HepG2 (cell line): ENCODE data around the gene MASP1. TPM values are rescaled to one million over a fixed set of nuclear protein-coding genes. Genes with fewer than 3 reads are reported as not detected.
A peak's percentile ranks its signal among the peaks of the same experiment; 100 is the strongest.

Source experiments
- CBX5 ChIP-seq: sonication (generic); formaldehyde crosslinking; IDR thresholded peaks from 2 replicates; pipeline ENCODE4 v1.4.0; 2020; ENCODE audit warnings: missing genetic modification reagents, borderline replicate concordance
- GATA4 ChIP-seq: sonication (generic); IDR thresholded peaks from 2 replicates; pipeline ENCODE4 v1.6.1; 2016; ENCODE audit warnings: antibody characterized with exemption, low read depth, borderline replicate concordance
- HNF4G ChIP-seq, 2 experiments: sonication (generic) in 1 of 2; formaldehyde crosslinking in 1 of 2; IDR thresholded peaks; 2 replicates each; pipeline versions ENCODE4 v1.4.0 to v1.6.1; 2011 to 2020; ENCODE audit warnings: borderline replicate concordance in 2 of 2, low read depth in 2 of 2, mild to moderate bottlenecking in 2 of 2, low read length in 1 of 2, missing genetic modification reagents in 1 of 2, moderate library complexity in 1 of 2
- IRF9 ChIP-seq: sonication (generic); formaldehyde crosslinking; IDR thresholded peaks from 2 replicates; pipeline ENCODE4 v1.8.0; 2022; ENCODE audit warnings: missing genetic modification reagents, mild to moderate bottlenecking, borderline replicate concordance
- KDM5A ChIP-seq: fragments of 200-600 bp; sonication (generic); IDR thresholded peaks from 2 replicates; pipeline ENCODE4 v1.7.0; 2018; ENCODE audit warnings: antibody characterized with exemption, mild to moderate bottlenecking, low read length, borderline replicate concordance
- LCORL ChIP-seq, 2 experiments: fragments of 450-650 bp in 1 of 2; sonication (generic) in 1 of 2; formaldehyde crosslinking in 1 of 2; IDR thresholded peaks; 2 replicates each; pipeline versions ENCODE4 v1.5.0 to v1.6.1; 2017 to 2020; ENCODE audit warnings: antibody characterized with exemption in 1 of 2, missing genetic modification reagents in 1 of 2
- MAFF ChIP-seq: IDR thresholded peaks from 2 replicates; pipeline ENCODE4 v1.6.1; 2011; ENCODE audit warnings: low read depth, low read length, improper control_type of control experiment
- MAZ ChIP-seq, 2 experiments: sonication (generic) in 1 of 2; formaldehyde crosslinking in 1 of 2; IDR thresholded peaks; 2 replicates each; pipeline versions ENCODE4 v1.5.0 to v1.6.1; 2012 to 2020; ENCODE audit warnings: low read depth in 2 of 2, mild to moderate bottlenecking in 2 of 2, borderline replicate concordance in 1 of 2, improper control_type of control experiment in 1 of 2, low read length in 1 of 2, missing genetic modification reagents in 1 of 2, moderate library complexity in 1 of 2
- MBNL3 ChIP-seq: fragments of 250-450 bp; sonication (Bioruptor Pico); conservative IDR thresholded peaks from 2 replicates; pipeline ENCODE4 v1.8.0; 2022; ENCODE audit warnings: mild to moderate bottlenecking, inconsistent platforms
- MIER3 ChIP-seq: IDR thresholded peaks from 2 replicates; pipeline ENCODE4 v1.6.1; 2016; ENCODE audit warnings: missing compliant biosample characterization, borderline replicate concordance
- NFYB ChIP-seq: sonication (generic); formaldehyde crosslinking; IDR thresholded peaks from 2 replicates; pipeline ENCODE4 v1.4.0; 2020; ENCODE audit warnings: missing genetic modification reagents
- NR2C2 ChIP-seq: sonication (generic); formaldehyde crosslinking; IDR thresholded peaks from 2 replicates; pipeline ENCODE4 v1.4.0; 2020; ENCODE audit warnings: missing genetic modification reagents, mild to moderate bottlenecking, moderate library complexity, borderline replicate concordance
- POLR2AphosphoS5 ChIP-seq: IDR thresholded peaks from 2 replicates; pipeline ENCODE4 v1.6.1; 2012; ENCODE audit warnings: low read depth, low read length
- SAP130 ChIP-seq: IDR thresholded peaks from 2 replicates; pipeline ENCODE4 v1.6.1; 2016; ENCODE audit warnings: low read depth
- SOX6 ChIP-seq, 2 experiments: fragments of 450-650 bp in 1 of 2; sonication (generic) in 1 of 2; formaldehyde crosslinking in 1 of 2; IDR thresholded peaks; 2 replicates each; pipeline versions ENCODE4 v1.4.0 to v1.6.1; 2017 to 2020; ENCODE audit warnings: antibody characterized with exemption in 1 of 2, mild to moderate bottlenecking in 1 of 2, missing genetic modification reagents in 1 of 2
- TCF12 ChIP-seq, 2 experiments: fragments of 450-650 bp in 1 of 2; sonication (generic) in 1 of 2; formaldehyde crosslinking in 1 of 2; IDR thresholded peaks; 2 replicates each; pipeline versions ENCODE4 v1.6.1 to v1.8.0; 2017 to 2022; ENCODE audit warnings: antibody characterized with exemption in 1 of 2, mild to moderate bottlenecking in 1 of 2, missing genetic modification reagents in 1 of 2, moderate library complexity in 1 of 2
- TFDP2 ChIP-seq: sonication (generic); formaldehyde crosslinking; IDR thresholded peaks from 2 replicates; pipeline ENCODE4 v1.4.0; 2020; ENCODE audit warnings: missing genetic modification reagents
- TGIF2 ChIP-seq: IDR thresholded peaks from 2 replicates; pipeline ENCODE4 v1.6.1; 2016; ENCODE audit warnings: control low read depth, missing compliant biosample characterization
- ZBTB8A ChIP-seq: sonication (generic); formaldehyde crosslinking; IDR thresholded peaks from 2 replicates; pipeline ENCODE4 v1.4.0; 2020; ENCODE audit warnings: mild to moderate bottlenecking, low read depth, missing genetic modification reagents, borderline replicate concordance
- ZFP36 ChIP-seq: fragments of 150-350 bp; IDR thresholded peaks from 2 replicates; pipeline ENCODE4 v1.6.1; 2018; ENCODE audit warnings: borderline replicate concordance, low read length, low read depth; ENCODE audit not compliant: partially characterized antibody
- ZFP82 ChIP-seq: sonication (generic); formaldehyde crosslinking; IDR thresholded peaks from 2 replicates; pipeline ENCODE4 v1.5.1; 2020; ENCODE audit warnings: mild to moderate bottlenecking, missing genetic modification reagents, borderline replicate concordance
- ZNF317 ChIP-seq: sonication (generic); formaldehyde crosslinking; IDR thresholded peaks from 2 replicates; pipeline ENCODE4 v1.5.0; 2020; ENCODE audit warnings: mild to moderate bottlenecking, missing genetic modification reagents
- ZNF451 ChIP-seq: sonication (generic); formaldehyde crosslinking; IDR thresholded peaks from 2 replicates; pipeline ENCODE4 v1.5.0; 2020; ENCODE audit warnings: mild to moderate bottlenecking, missing genetic modification reagents
- ZNF782 ChIP-seq: sonication (generic); formaldehyde crosslinking; IDR thresholded peaks from 2 replicates; pipeline ENCODE4 v1.4.0; 2020; ENCODE audit warnings: missing genetic modification reagents, mild to moderate bottlenecking, borderline replicate concordance
- polyA plus RNA-seq, 8 experiments: library from polyadenylated mRNA; depleted of rRNA in 3 of 8; stranded (reverse) in 7 of 8; unstranded in 1 of 8; fragments of >200 nt; fragmentation: Illumina TruSeq in 4 of 8; extraction: Trizol in 4 of 8; gene quantifications; 2 replicates each; pipeline versions ENCODE4 v1.2.1 to v1.2.3, GENCODE V29; 2011 to 2016; ENCODE audit warnings: low read depth in 4 of 8, missing spikeins in 1 of 8, mixed read lengths in 1 of 8; ENCODE audit not compliant: insufficient read depth in 1 of 8
- total RNA-seq, 5 experiments: library from RNA; depleted of rRNA; stranded (reverse); fragments of >200 nt; fragmentation: Illumina TruSeq; extraction: Trizol; gene quantifications; 2 replicates each; pipeline ENCODE4 v1.2.3, GENCODE V29; 2016; ENCODE audit warnings: low read depth in 1 of 5
- TF ChIP-seq, protein P1 (sequence below): IDR thresholded peaks from 2 replicates; pipeline ENCODE4 v1.6.1; 2018; ENCODE audit warnings: missing genetic modification reagents

Gene MASP1
- total and polyA plus RNA-seq, 2 of the 13 experiments (the other 11 are each of a cell fraction or from before 2014, with no cell fraction given) = 10.8 to 56.0 TPM

DNA sequence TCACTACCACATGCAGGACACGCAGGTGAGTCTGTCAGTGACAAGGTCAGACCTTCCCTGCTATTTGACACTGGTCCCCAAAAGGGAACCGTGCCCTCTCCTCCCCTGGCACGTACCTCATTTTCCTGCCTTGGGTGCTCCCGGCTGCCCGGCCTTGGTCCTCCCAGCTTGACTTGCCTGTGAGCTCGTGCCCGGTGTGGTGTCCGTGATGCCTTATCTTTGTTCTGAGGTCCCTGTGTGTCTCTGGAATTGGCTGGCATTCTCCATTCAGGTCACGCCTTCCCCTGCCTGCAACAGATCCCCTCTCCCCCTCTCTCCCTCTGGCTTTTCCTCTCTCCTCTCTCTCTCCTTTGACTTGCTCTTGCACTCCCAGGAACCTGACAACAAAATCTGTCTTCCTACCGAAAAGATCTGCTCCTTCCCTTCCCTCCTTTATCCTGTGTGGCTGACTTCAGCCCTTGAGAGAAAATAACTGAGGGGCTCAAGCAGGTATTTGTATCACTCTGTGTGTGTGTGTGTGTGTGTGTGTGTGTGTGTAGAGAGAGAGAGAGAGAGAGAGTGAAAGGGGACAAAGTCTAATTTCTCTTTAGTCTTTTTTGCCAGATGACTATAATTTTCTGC is at the start of gene MASP1 (continued):
- no peak for TF ChIP-seq MAZ (IDR thresholded peaks at IDR 0.05; ENCODE audit: borderline replicate concordance, low read depth, low read length)
- peak; percentile 33; the same call in 1 of the 2 replicates for TF ChIP-seq MAZ (CRISPR knock-in tag; IDR thresholded peaks at IDR 0.05; ENCODE audit: low read depth)
- TF ChIP-seq ZBTB8A = no peak
- no peak for TF ChIP-seq KDM5A
- TF ChIP-seq HNF4G (IDR thresholded peaks at IDR 0.05; ENCODE audit: borderline replicate concordance, low read depth, low read length) = peak; percentile 64
- TF ChIP-seq HNF4G (CRISPR knock-in tag; IDR thresholded peaks at IDR 0.05; ENCODE audit: borderline replicate concordance, low read depth) = no peak
- TF ChIP-seq MBNL3 (CRISPR knock-in tag) = no peak
- peak; percentile 26; the same call in 1 of the 2 replicates for TF ChIP-seq POLR2AphosphoS5
- TF ChIP-seq ZFP82 = no peak
- no peak for TF ChIP-seq NR2C2 (CRISPR knock-in tag)
- TF ChIP-seq SAP130 (CRISPR knock-in tag) = peak; percentile 51
- peak; percentile 33; the same call in 1 of the 2 replicates for TF ChIP-seq CBX5 (CRISPR knock-in tag)
- TF ChIP-seq TGIF2 = 0 out of 2 replicates have a peak, but pooled peaks have one; percentile 21
- TF ChIP-seq LCORL (IDR thresholded peaks at IDR 0.05) = no peak
- TF ChIP-seq LCORL (CRISPR knock-in tag; IDR thresholded peaks at IDR 0.05) = no peak; the same call in 1 of the 2 replicates
- TF ChIP-seq MAFF = no peak
- TF ChIP-seq, protein P1, sequence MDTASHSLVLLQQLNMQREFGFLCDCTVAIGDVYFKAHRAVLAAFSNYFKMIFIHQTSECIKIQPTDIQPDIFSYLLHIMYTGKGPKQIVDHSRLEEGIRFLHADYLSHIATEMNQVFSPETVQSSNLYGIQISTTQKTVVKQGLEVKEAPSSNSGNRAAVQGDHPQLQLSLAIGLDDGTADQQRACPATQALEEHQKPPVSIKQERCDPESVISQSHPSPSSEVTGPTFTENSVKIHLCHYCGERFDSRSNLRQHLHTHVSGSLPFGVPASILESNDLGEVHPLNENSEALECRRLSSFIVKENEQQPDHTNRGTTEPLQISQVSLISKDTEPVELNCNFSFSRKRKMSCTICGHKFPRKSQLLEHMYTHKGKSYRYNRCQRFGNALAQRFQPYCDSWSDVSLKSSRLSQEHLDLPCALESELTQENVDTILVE = no peak
- 0 out of 2 replicates have a peak, but pooled peaks have one; percentile 61 for TF ChIP-seq GATA4
- TF ChIP-seq SOX6 (IDR thresholded peaks at IDR 0.05) = no peak
- peak; percentile 35; the same call in 1 of the 2 replicates for TF ChIP-seq SOX6 (CRISPR knock-in tag; IDR thresholded peaks at IDR 0.05)
- 0 out of 2 replicates have a peak, but pooled peaks have one; percentile 45 for TF ChIP-seq ZNF451 (CRISPR knock-in tag)
- no peak for TF ChIP-seq ZFP36
- peak; percentile 57; the same call in 1 of the 2 replicates for TF ChIP-seq ZNF782 (CRISPR knock-in tag)
- no peak for TF ChIP-seq TCF12 (IDR thresholded peaks at IDR 0.05)
- no peak for TF ChIP-seq TCF12 (CRISPR knock-in tag; IDR thresholded peaks at IDR 0.05)
- TF ChIP-seq TFDP2 (CRISPR knock-in tag) = no peak
- TF ChIP-seq MIER3 (CRISPR knock-in tag) = no peak
- TF ChIP-seq IRF9 = peak; percentile 38; the same call in 1 of the 2 replicates
- 0 out of 2 replicates have a peak, but pooled peaks have one; percentile 22 for TF ChIP-seq ZNF317 (CRISPR knock-in tag)
- no peak for TF ChIP-seq NFYB (CRISPR knock-in tag)
